NT2/D1 (cell line): ENCODE results near the gene SH2D3A.

Source experiments
- DNase-seq: peaks from one replicate; pipeline ENCODE4 v3.0.0-alpha.2; 2011; ENCODE audit warnings: low read depth, low spot score
- H3K27me3 ChIP-seq: 2 replicates; pipeline ENCODE4 v1.6.0; 2011; ENCODE audit warnings: mild to moderate bottlenecking; ENCODE audit not compliant: insufficient read length, insufficient read depth
- H3K36me3 ChIP-seq: 2 replicates; pipeline ENCODE4 v1.6.1; 2011; ENCODE audit warnings: mild to moderate bottlenecking, low read length, mixed read lengths; ENCODE audit not compliant: insufficient read depth, insufficient read length
- H3K4me1 ChIP-seq: 2 replicates; pipeline ENCODE4 v1.5.1; 2011; ENCODE audit not compliant: insufficient read depth, insufficient read length
- H3K4me3 ChIP-seq: 2 replicates; pipeline ENCODE4 v1.5.1; 2011; ENCODE audit warnings: low read depth; ENCODE audit not compliant: insufficient read length
- H3K9ac ChIP-seq: 2 replicates; pipeline ENCODE4 v1.6.0; 2011; ENCODE audit warnings: low read depth; ENCODE audit not compliant: insufficient read length
- H3K9me3 ChIP-seq: 2 replicates; pipeline ENCODE4 v1.5.1; 2011; ENCODE audit warnings: mild to moderate bottlenecking, low read length; ENCODE audit not compliant: insufficient read depth
- SUZ12 ChIP-seq: IDR thresholded peaks from 2 replicates; pipeline ENCODE4 v1.6.1; 2011; ENCODE audit not compliant: insufficient read length, insufficient read depth; ENCODE audit errors: extremely low read depth
- YY1 ChIP-seq: IDR thresholded peaks from 2 replicates; pipeline ENCODE4 v1.6.1; 2011; ENCODE audit not compliant: insufficient read length, insufficient read depth
- ZNF274 ChIP-seq: IDR thresholded peaks from 2 replicates; pipeline ENCODE4 v1.6.1; 2011; ENCODE audit warnings: mild to moderate bottlenecking, low read depth, low read length

Gene SH2D3A

GRCh38 chr19:6767357-6768235, at the start of gene SH2D3A:
Gene SH2D3A (minus strand): TSS chr19:6767435. CDS start chr19:6763748, 3,687 bp downstream.
- no peak for TF ChIP-seq ZNF274
- no peak for TF ChIP-seq SUZ12
- TF ChIP-seq YY1: no peak
- H3K9ac ChIP-seq: peak within 1 kb of the TSS; percentile 88
- no peaks in the 10 kb centered on the region for H3K9me3 ChIP-seq
- peaks cover 12% of the 10 kb centered on the region for H3K27me3 ChIP-seq
- peak; percentile 86 for DNase-seq
- no peaks in the 10 kb centered on the region for H3K36me3 ChIP-seq
- peak within 1 kb of the TSS; percentile 86 for H3K4me3 ChIP-seq
- H3K4me1 ChIP-seq: peaks cover 8% of the 10 kb centered on the region

- Histone ChIP-seq H3K9ac (no peak overlapping the region), H3K9me3 (peaks cover 2% of the 10 kb centered on the region; the same call in 1 of the 2 replicates), H3K4me1 (no peaks in the 10 kb centered on the region), H3K27me3 (no peaks in the 10 kb centered on the region), H3K36me3 (no peaks in the 10 kb centered on the region), H3K4me3 (no peak overlapping the region)
- no peak for DNase-seq
- TF ChIP-seq ZNF274: no peak
- no peak for TF ChIP-seq SUZ12
Measured at GRCh38 chr19:6813659-6814058, 46.4 kb upstream of the SH2D3A start.

GRCh38 chr19:6812612-6813011, 45.4 kb upstream of the SH2D3A start:
- Histone ChIP-seq H3K4me1 (no peaks in the 10 kb centered on the region), H3K27me3 (no peaks in the 10 kb centered on the region), H3K9ac (no peak overlapping the region), H3K4me3 (no peak overlapping the region), H3K9me3 (peaks cover 5% of the 10 kb centered on the region; the same call in 1 of the 2 replicates), H3K36me3 (no peaks in the 10 kb centered on the region)
- no peak for TF ChIP-seq ZNF274
- no peak for TF ChIP-seq SUZ12
- no peak for TF ChIP-seq YY1
- DNase-seq: no peak

GRCh38 chr19:6811906-6812305, 44.7 kb upstream of the SH2D3A start:
- no peaks in the 10 kb centered on the region for H3K4me1 ChIP-seq
- no peaks in the 10 kb centered on the region for H3K36me3 ChIP-seq
- H3K27me3 ChIP-seq: no peaks in the 10 kb centered on the region
- no peak overlapping the region for H3K4me3 ChIP-seq
- peaks cover 5% of the 10 kb centered on the region; the same call in 1 of the 2 replicates for H3K9me3 ChIP-seq
- TF ChIP-seq ZNF274 (no peak), SUZ12 (no peak), YY1 (peak; percentile 73)
- no peak for DNase-seq
- H3K9ac ChIP-seq: no peak overlapping the region

GRCh38 chr19:6811378-6811777, 44.1 kb upstream of the SH2D3A start:
- peaks cover 5% of the 10 kb centered on the region; the same call in 1 of the 2 replicates for H3K9me3 ChIP-seq
- no peak for TF ChIP-seq YY1
- TF ChIP-seq SUZ12: no peak
- TF ChIP-seq ZNF274: no peak
- no peak overlapping the region for H3K9ac ChIP-seq
- no peak overlapping the region for H3K4me3 ChIP-seq
- no peaks in the 10 kb centered on the region for H3K4me1 ChIP-seq
- H3K27me3 ChIP-seq: no peaks in the 10 kb centered on the region
- DNase-seq: no peak
- H3K36me3 ChIP-seq: no peaks in the 10 kb centered on the region

- no peak for DNase-seq
- no peaks in the 10 kb centered on the region for H3K4me1 ChIP-seq
Measured at GRCh38 chr19:6809262-6809661, 42.0 kb upstream of the SH2D3A start.

GRCh38 chr19:6808494-6808893, 41.3 kb upstream of the SH2D3A start:
- TF ChIP-seq ZNF274 (no peak), SUZ12 (no peak), YY1 (no peak)
- peaks cover 5% of the 10 kb centered on the region; the same call in 1 of the 2 replicates for H3K9me3 ChIP-seq

More at GRCh38 chr19:6809262-6809661, 42.0 kb upstream of the SH2D3A start:
- Histone ChIP-seq H3K9me3 (peaks cover 5% of the 10 kb centered on the region; the same call in 1 of the 2 replicates), H3K9ac (no peak overlapping the region), H3K4me3 (no peak overlapping the region), H3K27me3 (no peaks in the 10 kb centered on the region), H3K36me3 (no peaks in the 10 kb centered on the region)
- TF ChIP-seq YY1 (no peak), SUZ12 (no peak), ZNF274 (no peak)

GRCh38 chr19:6807291-6807690, 40.1 kb upstream of the SH2D3A start:
- peaks cover 5% of the 10 kb centered on the region; the same call in 1 of the 2 replicates for H3K9me3 ChIP-seq
- no peak overlapping the region for H3K4me3 ChIP-seq
- no peaks in the 10 kb centered on the region for H3K36me3 ChIP-seq
- TF ChIP-seq SUZ12 (no peak), YY1 (no peak), ZNF274 (no peak)
- DNase-seq: no peak
- H3K4me1 ChIP-seq: no peaks in the 10 kb centered on the region
- H3K27me3 ChIP-seq: no peaks in the 10 kb centered on the region
- no peak overlapping the region for H3K9ac ChIP-seq

More at GRCh38 chr19:6808494-6808893, 41.3 kb upstream of the SH2D3A start:
- H3K36me3 ChIP-seq: no peaks in the 10 kb centered on the region
- no peaks in the 10 kb centered on the region for H3K27me3 ChIP-seq
- no peaks in the 10 kb centered on the region for H3K4me1 ChIP-seq
- no peak overlapping the region for H3K9ac ChIP-seq
- no peak for DNase-seq
- H3K4me3 ChIP-seq: no peak overlapping the region
